ENCODE measurements around the gene VAV1. TPM values are rescaled to one million over a fixed set of nuclear protein-coding genes. Genes with fewer than 3 reads are reported as not detected.

Gene VAV1
- total and polyA plus RNA-seq, 2 donors (not counting 1 experiment from before 2014, with no cell fraction given), result 62.7 to 98.8 TPM

DNA sequence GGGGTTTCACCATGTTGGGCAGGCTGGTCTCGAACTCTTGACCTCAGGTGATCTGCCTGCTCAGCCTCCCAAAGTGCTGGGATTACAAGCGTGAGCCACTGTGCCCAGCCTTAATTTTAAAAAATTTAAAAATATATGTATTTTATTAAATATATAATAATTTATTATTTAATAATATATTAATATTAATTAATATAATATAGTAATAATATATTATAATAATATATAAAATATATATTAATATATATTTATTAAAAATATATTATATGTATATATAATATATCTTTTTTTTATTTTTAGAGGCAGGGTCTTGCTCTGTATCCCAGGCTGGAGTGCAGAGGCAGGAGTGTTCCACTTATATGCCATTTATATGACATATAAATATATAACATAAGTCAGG, 61.9 kb downstream of the VAV1 start:
- CTCF ChIA-PET, result no interaction called here
- peaks cover 19% of the 10 kb centered on the region for H4K20me1 ChIP-seq (ENCODE audit: control insufficient read depth, insufficient read depth, low read length, poor library complexity, severe bottlenecking)
- WGBS (ENCODE audit: insufficient coverage), result no CpG with 5 or more reads among the region's 2 CpGs
- no peak overlapping the region for H3K27ac ChIP-seq (ENCODE audit: low read length in 2 of 2)
- Mint-ChIP-seq H3K9me3 (ENCODE audit: insufficient read depth) (no peaks in the 10 kb centered on the region), H3K4me1 (peaks cover 5% of the 10 kb centered on the region), H3K27me3 (no peaks in the 10 kb centered on the region), H3K27ac (no peak overlapping the region), H3K4me3 (no peak overlapping the region)
- no peaks in the 10 kb centered on the region for H3K9me3 ChIP-seq (ENCODE audit: control extremely low read depth in 1 of 3, control insufficient read depth in 2 of 3, insufficient read depth in 1 of 3, low read length in 2 of 3)
- intact Hi-C loops (cut with micrococcal nuclease), result no loop called here
- no peak for ATAC-seq (ENCODE audit: low read depth)
- H3K4me2 ChIP-seq (replicated peaks; ENCODE audit: low read depth, low read length, poor library complexity, severe bottlenecking), result no peak overlapping the region
- TF ChIP-seq, protein P1, sequence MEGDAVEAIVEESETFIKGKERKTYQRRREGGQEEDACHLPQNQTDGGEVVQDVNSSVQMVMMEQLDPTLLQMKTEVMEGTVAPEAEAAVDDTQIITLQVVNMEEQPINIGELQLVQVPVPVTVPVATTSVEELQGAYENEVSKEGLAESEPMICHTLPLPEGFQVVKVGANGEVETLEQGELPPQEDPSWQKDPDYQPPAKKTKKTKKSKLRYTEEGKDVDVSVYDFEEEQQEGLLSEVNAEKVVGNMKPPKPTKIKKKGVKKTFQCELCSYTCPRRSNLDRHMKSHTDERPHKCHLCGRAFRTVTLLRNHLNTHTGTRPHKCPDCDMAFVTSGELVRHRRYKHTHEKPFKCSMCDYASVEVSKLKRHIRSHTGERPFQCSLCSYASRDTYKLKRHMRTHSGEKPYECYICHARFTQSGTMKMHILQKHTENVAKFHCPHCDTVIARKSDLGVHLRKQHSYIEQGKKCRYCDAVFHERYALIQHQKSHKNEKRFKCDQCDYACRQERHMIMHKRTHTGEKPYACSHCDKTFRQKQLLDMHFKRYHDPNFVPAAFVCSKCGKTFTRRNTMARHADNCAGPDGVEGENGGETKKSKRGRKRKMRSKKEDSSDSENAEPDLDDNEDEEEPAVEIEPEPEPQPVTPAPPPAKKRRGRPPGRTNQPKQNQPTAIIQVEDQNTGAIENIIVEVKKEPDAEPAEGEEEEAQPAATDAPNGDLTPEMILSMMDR (IDR thresholded peaks at IDR 0.05), result no peak
- no peak for TF ChIP-seq EZH2 (IDR thresholded peaks at IDR 0.05; ENCODE audit: borderline replicate concordance, insufficient read depth, low read depth, low read length, poor library complexity, severe bottlenecking)
- peaks cover 7 to 70% of the 10 kb centered on the region in 2 experiments for H3K36me3 ChIP-seq (replicated peaks in 1 of 2; ENCODE audit: control extremely low read depth in 1 of 2, control insufficient read depth in 1 of 2, extremely low read depth in 1 of 2, insufficient read depth in 2 of 2, low read length in 1 of 2)
- H3K79me2 ChIP-seq (ENCODE audit: control insufficient read depth, insufficient read depth, low read length), result peaks cover 14% of the 10 kb centered on the region
- H3K9ac ChIP-seq (ENCODE audit: low read length), result no peak overlapping the region
- H2AFZ ChIP-seq (ENCODE audit: insufficient read depth, low read depth, low read length, poor library complexity, severe bottlenecking), result no peak overlapping the region
- POLR2A ChIA-PET, result no interaction called here
- no peak for DNase-seq
- peaks cover 0 to 5% of the 10 kb centered on the region in 2 donors for H3K4me1 ChIP-seq (ENCODE audit: control insufficient read depth in 2 of 2, insufficient read depth in 2 of 2, low read length in 2 of 2)
- no peak overlapping the region for H3K4me3 ChIP-seq (ENCODE audit: control extremely low read depth in 1 of 5, extremely low read depth in 1 of 5, insufficient read depth in 1 of 5, low read depth in 2 of 5, low read length in 4 of 5)
- H3K27me3 ChIP-seq (replicated peaks in 1 of 4; ENCODE audit: control extremely low read depth in 1 of 4, control insufficient read depth in 3 of 4, insufficient read depth in 4 of 4, low read length in 3 of 4), result no peaks in the 10 kb centered on the region

DNA sequence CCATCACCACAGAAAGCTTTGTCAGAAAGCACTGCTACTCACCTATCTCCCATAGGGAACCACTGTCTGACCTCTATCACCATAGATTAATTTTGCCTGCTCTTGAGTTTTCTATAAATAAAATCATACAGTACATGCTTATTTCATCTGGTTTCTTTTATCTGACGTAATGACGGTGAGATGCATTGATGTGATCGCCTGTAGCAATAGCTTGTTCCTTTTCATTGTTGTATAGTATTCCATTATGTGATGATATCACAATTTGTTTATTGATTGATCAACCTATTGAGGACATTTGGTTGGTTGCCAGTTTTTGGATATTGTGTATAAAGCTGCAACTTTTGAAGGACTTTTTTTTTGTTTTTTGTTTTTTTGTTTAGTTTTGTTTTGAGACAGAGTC, 63.0 kb downstream of the VAV1 start:
- Histone ChIP-seq H3K27ac (ENCODE audit: low read length in 2 of 2) (peak overlapping the region in 1 of 2 donors; percentile 12), H3K27me3 (replicated peaks in 1 of 4; ENCODE audit: control extremely low read depth in 1 of 4, control insufficient read depth in 3 of 4, insufficient read depth in 4 of 4, low read length in 3 of 4) (no peaks in the 10 kb centered on the region), H3K4me1 (ENCODE audit: control insufficient read depth in 2 of 2, insufficient read depth in 2 of 2, low read length in 2 of 2) (peaks cover 0 to 5% of the 10 kb centered on the region in 2 donors), H3K4me2 (replicated peaks; ENCODE audit: low read depth, low read length, poor library complexity, severe bottlenecking) (no peak overlapping the region), H3K9me3 (ENCODE audit: control extremely low read depth in 1 of 3, control insufficient read depth in 2 of 3, insufficient read depth in 1 of 3, low read length in 2 of 3) (no peaks in the 10 kb centered on the region), H3K79me2 (ENCODE audit: control insufficient read depth, insufficient read depth, low read length) (peaks cover 8% of the 10 kb centered on the region), H3K4me3 (ENCODE audit: control extremely low read depth in 1 of 5, extremely low read depth in 1 of 5, insufficient read depth in 1 of 5, low read depth in 2 of 5, low read length in 4 of 5) (no peak overlapping the region), H3K36me3 (replicated peaks in 1 of 2; ENCODE audit: control extremely low read depth in 1 of 2, control insufficient read depth in 1 of 2, extremely low read depth in 1 of 2, insufficient read depth in 2 of 2, low read length in 1 of 2) (peaks cover 7 to 67% of the 10 kb centered on the region in 2 experiments), H3K9ac (ENCODE audit: low read length) (no peak overlapping the region), H4K20me1 (ENCODE audit: control insufficient read depth, insufficient read depth, low read length, poor library complexity, severe bottlenecking) (peaks cover 15% of the 10 kb centered on the region), H2AFZ (ENCODE audit: insufficient read depth, low read depth, low read length, poor library complexity, severe bottlenecking) (no peak overlapping the region)
- POLR2A ChIA-PET, result interaction anchor here (0.6 to 0.9 kb wide), 2 partner anchors 38 to 63 kb away, joined by 6 to 7 read pairs; partner anchors contain the start of gene VAV1
- CTCF ChIA-PET, result interaction anchor here (0.7 kb wide), 1 partner anchor 968 kb away, joined by 3 read pairs; no protein-coding TSS in a partner anchor
- no peaks in the 10 kb centered on the region for H3K27me3 Mint-ChIP-seq
- H3K4me3 Mint-ChIP-seq, result no peak overlapping the region
- H3K27ac Mint-ChIP-seq, result no peak overlapping the region
- no CpG with 5 or more reads among the region's 3 CpGs for WGBS (ENCODE audit: insufficient coverage)
- intact Hi-C loops (cut with micrococcal nuclease), result no loop called here
- ATAC-seq (ENCODE audit: low read depth), result no peak
- no peak for TF ChIP-seq EZH2 (IDR thresholded peaks at IDR 0.05; ENCODE audit: borderline replicate concordance, insufficient read depth, low read depth, low read length, poor library complexity, severe bottlenecking)
- TF ChIP-seq, protein P1 (IDR thresholded peaks at IDR 0.05), result no peak
- no peaks in the 10 kb centered on the region for H3K9me3 Mint-ChIP-seq (ENCODE audit: insufficient read depth)
- DNase-seq, result no peak
- H3K4me1 Mint-ChIP-seq, result peaks cover 3% of the 10 kb centered on the region
